Measurements from ENCODE around the gene POLR1D. TPM values are rescaled to one million over a fixed set of nuclear protein-coding genes. Genes with fewer than 3 reads are reported as not detected.

POLR1D gene
- total RNA-seq, 2 experiments from 2014 or later: 197 to 200 TPM

- Histone ChIP-seq H3K27ac (ENCODE audit: low read depth in 1 of 2, low read length in 2 of 2) (no peak overlapping the region), H3K9me3 (ENCODE audit: control insufficient read depth in 1 of 2, insufficient read depth in 1 of 2, low read length in 2 of 2) (no peaks in the 10 kb centered on the region), H3K36me3 (ENCODE audit: insufficient read depth, low read length) (peaks cover 12% of the 10 kb centered on the region), H3K27me3 (ENCODE audit: control insufficient read depth in 1 of 2, insufficient read depth in 2 of 2, low read length in 2 of 2) (no peaks in the 10 kb centered on the region), H3K4me3 (ENCODE audit: low read length) (no peak overlapping the region), H3K4me1 (ENCODE audit: insufficient read depth, low read length) (peaks cover 6% of the 10 kb centered on the region)
- H3K27me3 Mint-ChIP-seq: no peaks in the 10 kb centered on the region
- peaks cover 82% of the 10 kb centered on the region for H3K4me1 Mint-ChIP-seq (ENCODE audit: low read depth)
- ChIA-PET CTCF (interaction anchor here (0.9 to 2.2 kb wide), 2 partner anchors 9 to 10 kb away, joined by 3 to 5 read pairs; no protein-coding TSS in a partner anchor), POLR2A (no interaction called here)
- no peak for TF ChIP-seq CTCF (IDR thresholded peaks at IDR 0.05)
- intact Hi-C loops (cut with DNase I, micrococcal nuclease): no loop called here
- H3K27ac Mint-ChIP-seq: no peak overlapping the region
- H3K36me3 Mint-ChIP-seq (ENCODE audit: low read depth): peaks cover 37% of the 10 kb centered on the region
- no peak for DNase-seq
- no peak overlapping the region for H3K4me3 Mint-ChIP-seq
- no peaks in the 10 kb centered on the region for H3K9me3 Mint-ChIP-seq
- no peak for ATAC-seq (ENCODE audit: poor library complexity)
Measured at GRCh38 chr13:27636589-27637288, 15.0 kb downstream of the POLR1D start.

- ChIA-PET CTCF (interaction anchor here (0.9 to 2.2 kb wide), 2 partner anchors 8 to 10 kb away, joined by 3 to 5 read pairs; no protein-coding TSS in a partner anchor), POLR2A (no interaction called here)
- H3K36me3 Mint-ChIP-seq (ENCODE audit: low read depth): peaks cover 32% of the 10 kb centered on the region
- DNase-seq: no peak
- no peaks in the 10 kb centered on the region for H3K27me3 Mint-ChIP-seq
- no peaks in the 10 kb centered on the region for H3K9me3 ChIP-seq (ENCODE audit: control insufficient read depth in 1 of 2, insufficient read depth in 1 of 2, low read length in 2 of 2)
- no peak for TF ChIP-seq CTCF (IDR thresholded peaks at IDR 0.05)
- H3K27ac Mint-ChIP-seq: no peak overlapping the region
- no peak overlapping the region for H3K4me3 ChIP-seq (ENCODE audit: low read length)
- no peak overlapping the region for H3K27ac ChIP-seq (ENCODE audit: low read depth in 1 of 2, low read length in 2 of 2)
- H3K4me1 Mint-ChIP-seq (ENCODE audit: low read depth): peaks cover 82% of the 10 kb centered on the region
- no peaks in the 10 kb centered on the region for H3K9me3 Mint-ChIP-seq
- H3K4me3 Mint-ChIP-seq: no peak overlapping the region
- H3K27me3 ChIP-seq (ENCODE audit: control insufficient read depth in 1 of 2, insufficient read depth in 2 of 2, low read length in 2 of 2): no peaks in the 10 kb centered on the region
- peaks cover 6% of the 10 kb centered on the region for H3K4me1 ChIP-seq (ENCODE audit: insufficient read depth, low read length)
- intact Hi-C loops (cut with DNase I, micrococcal nuclease): no loop called here
- no peak for ATAC-seq (ENCODE audit: poor library complexity)
- peaks cover 8% of the 10 kb centered on the region for H3K36me3 ChIP-seq (ENCODE audit: insufficient read depth, low read length)
Measured at GRCh38 chr13:27637289-27637626, 15.6 kb downstream of the POLR1D start.

- Histone ChIP-seq H3K36me3 (ENCODE audit: insufficient read depth, low read length) (peaks cover 7% of the 10 kb centered on the region), H3K4me1 (ENCODE audit: insufficient read depth, low read length) (peaks cover 6% of the 10 kb centered on the region), H3K4me3 (ENCODE audit: low read length) (no peak overlapping the region), H3K27ac (ENCODE audit: low read depth in 1 of 2, low read length in 2 of 2) (no peak overlapping the region), H3K27me3 (ENCODE audit: control insufficient read depth in 1 of 2, insufficient read depth in 2 of 2, low read length in 2 of 2) (no peaks in the 10 kb centered on the region), H3K9me3 (ENCODE audit: control insufficient read depth in 1 of 2, insufficient read depth in 1 of 2, low read length in 2 of 2) (no peaks in the 10 kb centered on the region)
- POLR2A ChIA-PET: interaction anchor here (1.5 kb wide), 1 partner anchor 188 kb away, joined by 3 read pairs; the partner anchor contains the start of gene MTIF3
- Mint-ChIP-seq H3K4me1 (ENCODE audit: low read depth) (peaks cover 83% of the 10 kb centered on the region), H3K9me3 (no peaks in the 10 kb centered on the region), H3K36me3 (ENCODE audit: low read depth) (peaks cover 24% of the 10 kb centered on the region), H3K27me3 (no peaks in the 10 kb centered on the region), H3K27ac (no peak overlapping the region), H3K4me3 (no peak overlapping the region)
- CTCF ChIA-PET: interaction anchor here (2.2 kb wide), 1 partner anchor 9 kb away, joined by 5 read pairs; no protein-coding TSS in a partner anchor
- no peak for TF ChIP-seq CTCF (IDR thresholded peaks at IDR 0.05)
- ATAC-seq (ENCODE audit: poor library complexity): no peak
- intact Hi-C loops (cut with DNase I, micrococcal nuclease): no loop called here
- no peak for DNase-seq
Measured at GRCh38 chr13:27638001-27638400, 16.3 kb downstream of the POLR1D start.
